ENCODE results near the gene C12orf75.
"Not testable (repeated sequence)": the region's sequence is repeated elsewhere in the genome, so short reads cannot be mapped to it uniquely, and the experiment has no call there.

Gene C12orf75

DNA sequence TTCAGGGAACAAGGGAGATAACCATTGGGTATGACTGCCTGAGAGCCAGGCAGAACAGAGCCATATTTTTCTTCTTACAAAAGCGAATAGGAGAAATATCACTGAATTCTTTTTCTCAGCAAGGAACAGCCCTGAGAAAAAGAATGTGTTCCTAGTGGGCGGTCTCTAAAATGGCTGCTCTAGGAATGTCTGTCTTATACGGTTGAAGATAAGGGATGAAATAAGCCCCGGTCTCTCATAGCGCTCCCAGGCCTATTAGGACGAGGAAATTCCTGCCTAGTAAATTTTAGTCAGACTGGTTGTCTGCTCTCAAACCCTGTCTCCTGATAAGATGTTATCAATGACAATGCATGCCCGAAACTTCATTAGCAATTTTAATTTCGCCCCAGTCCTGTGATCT is 16.7 kb upstream of the C12orf75 start:
- not testable (repeated sequence) for H3K9ac ChIP-seq (ENCODE audit: low read length); H3K36me3 ChIP-seq (ENCODE audit: control insufficient read depth, insufficient read depth, low read length, severe bottlenecking); H3K27me3 ChIP-seq (replicated peaks; ENCODE audit: control insufficient read depth, insufficient read depth, low read length); DNase-seq (ENCODE audit: low read depth); H3K4me3 ChIP-seq (ENCODE audit: low read length); H3K9me3 ChIP-seq (ENCODE audit: control insufficient read depth, low read length)
- H3K4me1 ChIP-seq (ENCODE audit: control insufficient read depth, insufficient read depth, low read length) = peaks cover 40% of the 10 kb centered on the region

DNA sequence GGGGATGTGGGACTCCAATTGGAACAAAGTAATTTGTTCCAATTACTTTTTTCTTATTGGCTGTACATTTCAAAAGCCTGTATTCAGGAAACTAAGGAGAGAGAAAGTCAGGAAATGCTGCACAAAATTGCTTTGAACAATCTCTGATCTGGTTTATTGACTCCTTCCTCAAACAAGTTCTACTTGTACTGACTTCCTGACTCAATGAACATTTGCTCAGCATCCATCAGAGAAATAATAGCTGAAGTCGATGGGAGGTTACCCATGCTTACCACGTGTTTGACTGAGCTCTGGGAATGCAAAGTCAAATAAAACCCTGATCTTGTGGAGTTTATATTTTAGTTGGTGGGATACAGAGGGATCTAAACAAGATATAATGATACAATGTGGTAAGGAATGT is 15.4 kb upstream of the C12orf75 start:
- Histone ChIP-seq H3K4me1 (ENCODE audit: control insufficient read depth, insufficient read depth, low read length) (peaks cover 38% of the 10 kb centered on the region), H3K9me3 (ENCODE audit: control insufficient read depth, low read length) (no peaks in the 10 kb centered on the region), H3K4me3 (ENCODE audit: low read length) (no peak overlapping the region), H3K27me3 (replicated peaks; ENCODE audit: control insufficient read depth, insufficient read depth, low read length) (no peaks in the 10 kb centered on the region), H3K36me3 (ENCODE audit: control insufficient read depth, insufficient read depth, low read length, severe bottlenecking) (no peaks in the 10 kb centered on the region), H3K9ac (ENCODE audit: low read length) (no peak overlapping the region)
- no peak for DNase-seq (ENCODE audit: low read depth)

DNA sequence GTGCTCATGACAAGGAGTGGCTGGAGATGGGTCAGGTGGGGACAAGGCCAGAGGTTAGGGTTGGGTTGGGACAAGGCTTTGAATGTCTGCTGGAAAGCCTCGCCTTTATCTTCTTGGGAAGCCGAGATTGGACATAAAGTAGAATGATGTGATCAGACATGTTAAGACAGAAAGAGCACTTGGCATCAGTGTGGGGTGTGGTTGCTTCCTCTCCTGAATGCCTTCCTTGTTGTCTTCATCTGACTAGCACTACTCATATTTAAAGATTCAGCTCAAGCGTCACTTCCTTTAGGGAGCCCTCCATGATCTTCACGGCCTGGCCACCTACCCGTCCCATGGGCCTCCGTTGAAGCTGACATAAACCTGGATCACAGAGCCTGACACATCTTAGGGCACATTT is 14.8 kb upstream of the C12orf75 start:
- no peak overlapping the region for H3K9ac ChIP-seq (ENCODE audit: low read length)
- H3K36me3 ChIP-seq (ENCODE audit: control insufficient read depth, insufficient read depth, low read length, severe bottlenecking) = no peaks in the 10 kb centered on the region
- no peak overlapping the region for H3K4me3 ChIP-seq (ENCODE audit: low read length)
- peaks cover 34% of the 10 kb centered on the region for H3K4me1 ChIP-seq (ENCODE audit: control insufficient read depth, insufficient read depth, low read length)
- no peaks in the 10 kb centered on the region for H3K27me3 ChIP-seq (replicated peaks; ENCODE audit: control insufficient read depth, insufficient read depth, low read length)
- no peak for DNase-seq (ENCODE audit: low read depth)
- no peaks in the 10 kb centered on the region for H3K9me3 ChIP-seq (ENCODE audit: control insufficient read depth, low read length)

DNA sequence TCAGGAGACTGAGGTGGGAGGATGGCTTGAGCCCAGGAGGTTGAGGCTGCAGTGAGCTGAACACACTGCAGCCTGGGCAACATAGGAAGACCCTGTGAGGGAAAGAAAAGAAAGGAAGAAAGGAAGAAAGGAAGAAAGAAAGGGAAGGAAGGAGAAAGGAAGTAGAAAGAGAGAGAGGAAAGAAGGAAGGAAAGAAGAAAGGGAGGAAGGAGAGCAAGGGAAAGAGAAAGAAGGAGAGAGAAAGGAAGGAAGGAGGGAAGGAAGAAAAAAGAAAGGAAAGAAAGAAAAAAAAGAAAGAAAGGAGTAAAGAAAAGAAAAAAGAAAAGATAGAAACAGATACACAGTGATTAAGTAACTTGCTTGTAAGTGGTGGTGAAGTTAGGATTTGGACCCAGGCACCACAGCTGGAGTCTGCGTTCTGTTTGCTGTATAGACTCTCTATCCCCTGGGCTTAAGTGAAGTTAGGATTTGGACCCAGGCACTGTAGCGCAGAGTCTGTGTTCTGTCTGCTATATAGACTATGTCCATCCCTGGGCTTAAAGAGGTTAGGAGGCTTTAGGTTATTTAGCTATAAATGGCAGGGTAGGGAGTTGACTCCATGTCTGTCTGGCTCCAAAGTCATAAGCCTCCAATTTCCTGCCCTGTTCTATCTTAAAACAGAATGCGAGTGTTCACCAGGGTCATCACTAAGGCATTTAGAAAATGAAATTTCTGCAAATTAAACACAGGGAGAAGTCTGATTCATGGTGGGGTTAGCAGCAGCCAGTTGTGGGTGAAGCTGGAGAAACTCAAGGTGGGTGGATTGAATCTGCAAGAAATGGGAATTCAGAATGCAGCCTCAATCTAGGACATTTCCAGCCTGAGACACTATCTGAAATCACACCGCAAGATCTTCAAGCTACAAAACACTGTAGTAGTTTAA is 13.3 kb upstream of the C12orf75 start:
- peak; percentile 68 for DNase-seq (ENCODE audit: low read depth)
- peak overlapping the region; percentile 10 for H3K9ac ChIP-seq (ENCODE audit: low read length)
- H3K9me3 ChIP-seq (ENCODE audit: control insufficient read depth, low read length) = no peaks in the 10 kb centered on the region
- no peaks in the 10 kb centered on the region for H3K27me3 ChIP-seq (replicated peaks; ENCODE audit: control insufficient read depth, insufficient read depth, low read length)
- H3K4me1 ChIP-seq (ENCODE audit: control insufficient read depth, insufficient read depth, low read length) = peaks cover 27% of the 10 kb centered on the region
- no peak overlapping the region for H3K4me3 ChIP-seq (ENCODE audit: low read length)
- no peaks in the 10 kb centered on the region for H3K36me3 ChIP-seq (ENCODE audit: control insufficient read depth, insufficient read depth, low read length, severe bottlenecking)

DNA sequence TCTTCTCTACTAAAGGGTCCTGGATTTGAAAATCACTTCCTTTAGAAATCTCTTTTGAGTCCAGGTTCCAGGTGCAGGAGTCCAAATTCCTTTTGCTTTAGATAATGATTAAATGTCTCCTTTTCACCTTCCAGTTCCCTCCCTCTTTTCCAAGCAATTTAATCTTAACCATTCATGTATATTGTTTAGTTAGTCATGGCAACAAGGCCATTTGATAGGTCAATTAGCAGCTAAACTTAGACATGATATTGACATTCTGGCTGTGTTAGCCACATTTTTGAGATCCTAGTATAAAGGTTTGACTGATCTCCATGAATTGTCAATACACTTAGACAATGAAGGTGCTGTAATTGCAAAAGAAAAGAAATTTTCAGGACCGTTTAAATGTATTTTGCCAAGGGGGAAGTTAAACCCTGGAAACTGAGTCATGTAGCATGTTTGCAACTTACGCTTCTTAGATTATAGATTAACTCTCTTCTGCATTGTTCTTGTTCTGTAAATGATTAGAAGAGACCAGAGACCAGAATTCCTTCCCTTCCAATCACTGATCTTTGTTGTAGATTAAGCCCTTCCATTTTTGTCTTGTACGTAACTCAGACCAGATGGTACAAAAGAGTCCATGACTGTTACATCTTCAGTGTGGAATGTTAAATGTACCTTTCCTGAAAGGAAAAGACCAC is 12.4 kb upstream of the C12orf75 start:
- Histone ChIP-seq H3K27me3 (replicated peaks; ENCODE audit: control insufficient read depth, insufficient read depth, low read length) (no peaks in the 10 kb centered on the region), H3K36me3 (ENCODE audit: control insufficient read depth, insufficient read depth, low read length, severe bottlenecking) (no peaks in the 10 kb centered on the region), H3K9ac (ENCODE audit: low read length) (peak overlapping the region; percentile 12), H3K4me1 (ENCODE audit: control insufficient read depth, insufficient read depth, low read length) (peaks cover 25% of the 10 kb centered on the region), H3K9me3 (ENCODE audit: control insufficient read depth, low read length) (no peaks in the 10 kb centered on the region), H3K4me3 (ENCODE audit: low read length) (no peak overlapping the region)
- DNase-seq (ENCODE audit: low read depth) = peak; percentile 67

DNA sequence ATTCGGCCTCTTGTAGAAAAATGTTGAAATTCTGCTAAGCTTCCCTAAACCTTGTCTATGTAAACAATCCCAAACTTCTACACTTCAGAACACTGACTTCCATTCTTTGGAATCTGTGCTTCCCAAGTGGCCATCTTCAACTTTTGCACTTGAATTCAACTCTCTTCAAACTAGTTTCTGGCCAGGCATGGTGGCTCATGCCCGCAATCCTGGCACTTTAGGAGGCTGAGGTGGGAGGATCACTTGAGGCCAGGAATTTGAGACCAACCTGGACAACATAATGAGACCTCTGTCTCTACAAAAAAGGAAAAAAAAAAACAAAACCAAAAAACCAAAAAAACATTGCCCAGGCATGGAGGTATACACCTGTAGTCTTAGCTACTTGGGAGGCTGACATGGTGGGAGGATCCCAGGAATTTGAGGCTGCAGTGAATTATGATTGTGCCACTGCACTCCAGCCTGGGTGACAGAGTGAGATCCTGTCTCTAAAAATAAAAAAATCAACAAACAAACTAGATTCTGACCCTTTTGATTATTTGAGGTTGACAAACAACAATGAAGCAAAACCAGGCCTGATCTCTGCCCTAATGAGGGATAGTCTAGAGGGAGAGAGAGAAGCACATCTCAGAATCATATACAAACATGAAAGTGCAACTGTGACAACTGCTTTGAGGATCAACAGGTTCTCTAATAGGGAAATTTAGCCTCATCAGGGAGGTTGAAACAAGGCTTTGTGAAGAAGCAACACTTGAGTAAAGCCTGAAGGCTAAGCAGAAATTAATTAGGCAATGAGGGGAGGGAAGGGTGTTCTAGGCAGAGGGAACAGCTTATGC is 11.6 kb upstream of the C12orf75 start:
- Histone ChIP-seq H3K27me3 (replicated peaks; ENCODE audit: control insufficient read depth, insufficient read depth, low read length) (no peaks in the 10 kb centered on the region), H3K4me3 (ENCODE audit: low read length) (no peak overlapping the region), H3K9ac (ENCODE audit: low read length) (no peak overlapping the region), H3K4me1 (ENCODE audit: control insufficient read depth, insufficient read depth, low read length) (peaks cover 25% of the 10 kb centered on the region), H3K36me3 (ENCODE audit: control insufficient read depth, insufficient read depth, low read length, severe bottlenecking) (no peaks in the 10 kb centered on the region), H3K9me3 (ENCODE audit: control insufficient read depth, low read length) (no peaks in the 10 kb centered on the region)
- DNase-seq (ENCODE audit: low read depth) = no peak

DNA sequence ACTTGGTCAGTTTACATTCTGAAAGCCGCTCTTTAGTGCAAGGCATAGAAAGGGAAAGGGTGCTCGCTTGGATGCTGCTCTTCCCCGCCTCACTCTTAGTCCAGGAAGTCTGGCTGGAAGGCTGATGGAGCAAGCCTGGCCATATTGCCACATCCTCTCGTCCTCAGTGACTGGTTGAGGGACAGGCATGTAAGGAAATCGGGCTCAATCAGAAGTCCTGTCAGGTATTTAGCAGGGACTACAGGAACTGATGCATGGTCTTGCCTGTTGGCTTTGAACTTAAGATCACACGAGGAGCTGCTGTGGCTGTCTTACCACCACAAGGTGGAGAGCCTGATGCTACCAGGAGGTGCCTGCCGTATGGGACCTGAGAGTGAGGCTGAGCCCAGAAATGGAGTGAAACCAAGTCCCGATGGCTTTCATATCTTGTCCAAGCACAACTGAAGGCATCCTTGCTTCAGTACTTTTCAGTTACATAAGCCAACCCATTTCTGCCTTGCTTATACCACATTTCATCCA is 10.7 kb upstream of the C12orf75 start:
- Histone ChIP-seq H3K9me3 (ENCODE audit: control insufficient read depth, low read length) (no peaks in the 10 kb centered on the region), H3K9ac (ENCODE audit: low read length) (no peak overlapping the region), H3K36me3 (ENCODE audit: control insufficient read depth, insufficient read depth, low read length, severe bottlenecking) (no peaks in the 10 kb centered on the region), H3K27me3 (replicated peaks; ENCODE audit: control insufficient read depth, insufficient read depth, low read length) (no peaks in the 10 kb centered on the region), H3K4me1 (ENCODE audit: control insufficient read depth, insufficient read depth, low read length) (peaks cover 25% of the 10 kb centered on the region), H3K4me3 (ENCODE audit: low read length) (no peak overlapping the region)
- DNase-seq (ENCODE audit: low read depth) = no peak

DNA sequence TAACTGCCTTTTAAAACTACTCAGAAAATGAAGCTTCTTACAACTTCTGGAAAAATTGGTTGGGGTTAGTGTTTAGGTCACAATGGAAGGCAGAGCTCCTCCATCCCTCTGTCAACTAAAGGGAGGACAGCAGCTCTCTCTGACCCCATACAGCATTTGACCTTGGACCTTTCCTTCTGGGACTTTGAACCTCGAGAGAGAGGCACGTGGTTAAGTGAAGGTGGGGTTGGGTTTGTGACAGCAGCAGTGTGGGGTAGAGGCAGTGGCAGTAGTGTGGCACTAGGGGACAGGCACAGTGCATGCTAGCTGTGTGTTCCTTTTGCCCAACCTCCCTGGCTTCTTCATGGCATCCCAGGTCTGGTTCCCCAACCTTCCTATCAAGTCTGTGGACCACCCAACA is 9.4 kb upstream of the C12orf75 start:
- no peak overlapping the region for H3K4me3 ChIP-seq (ENCODE audit: low read length)

DNA sequence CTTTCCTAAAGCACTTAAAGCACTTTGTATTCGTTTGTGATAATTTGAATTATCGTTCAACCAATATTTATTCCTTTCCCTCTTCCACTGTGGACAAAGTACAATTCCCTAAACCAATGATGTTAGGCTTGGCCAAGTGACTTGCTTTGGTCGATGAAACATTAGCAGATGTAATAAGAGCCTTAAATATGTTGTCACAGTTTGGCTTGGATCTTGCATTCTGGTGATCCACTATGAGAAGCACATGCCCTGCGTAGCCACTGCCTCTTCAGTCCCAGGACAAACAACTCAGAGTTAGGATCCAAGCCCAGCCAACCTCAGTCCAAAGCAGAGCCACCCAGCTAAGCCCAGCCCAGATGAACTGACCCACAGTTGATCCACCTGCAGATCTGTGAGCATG is 8.4 kb upstream of the C12orf75 start:
- H3K27me3 ChIP-seq (replicated peaks; ENCODE audit: control insufficient read depth, insufficient read depth, low read length) = no peaks in the 10 kb centered on the region
- H3K4me3 ChIP-seq (ENCODE audit: low read length) = no peak overlapping the region
- H3K4me1 ChIP-seq (ENCODE audit: control insufficient read depth, insufficient read depth, low read length) = peaks cover 18% of the 10 kb centered on the region
- no peaks in the 10 kb centered on the region for H3K36me3 ChIP-seq (ENCODE audit: control insufficient read depth, insufficient read depth, low read length, severe bottlenecking)
- H3K9ac ChIP-seq (ENCODE audit: low read length) = no peak overlapping the region
- no peaks in the 10 kb centered on the region for H3K9me3 ChIP-seq (ENCODE audit: control insufficient read depth, low read length)
- DNase-seq (ENCODE audit: low read depth) = peak; percentile 82

More for the DNA sequence above, 9.4 kb upstream of the C12orf75 start:
- DNase-seq (ENCODE audit: low read depth) = no peak
- Histone ChIP-seq H3K9ac (ENCODE audit: low read length) (no peak overlapping the region), H3K4me1 (ENCODE audit: control insufficient read depth, insufficient read depth, low read length) (peaks cover 25% of the 10 kb centered on the region), H3K36me3 (ENCODE audit: control insufficient read depth, insufficient read depth, low read length, severe bottlenecking) (no peaks in the 10 kb centered on the region), H3K9me3 (ENCODE audit: control insufficient read depth, low read length) (no peaks in the 10 kb centered on the region), H3K27me3 (replicated peaks; ENCODE audit: control insufficient read depth, insufficient read depth, low read length) (no peaks in the 10 kb centered on the region)

DNA sequence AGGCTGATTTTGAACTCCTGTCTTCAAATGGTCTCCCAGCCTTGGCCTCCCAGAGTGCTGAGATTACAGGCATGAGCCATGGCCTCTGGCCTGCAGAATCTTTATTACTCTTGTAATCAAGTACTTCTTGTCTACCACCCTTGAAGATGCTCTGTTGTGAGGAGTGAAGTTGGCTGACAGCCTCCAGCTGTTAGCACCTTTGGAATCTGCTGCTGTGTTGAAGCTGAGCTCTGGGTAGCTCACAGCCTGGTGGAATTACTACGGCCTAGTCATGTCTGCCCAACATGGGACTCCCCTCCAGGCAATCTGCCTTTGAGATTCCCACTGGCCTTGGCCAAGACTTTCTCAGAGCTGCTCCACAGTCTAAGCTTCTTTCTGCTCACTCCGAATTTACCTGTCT is 5.8 kb upstream of the C12orf75 start:
- Histone ChIP-seq H3K4me3 (ENCODE audit: low read length) (no peak overlapping the region), H3K36me3 (ENCODE audit: control insufficient read depth, insufficient read depth, low read length, severe bottlenecking) (no peaks in the 10 kb centered on the region), H3K27me3 (replicated peaks; ENCODE audit: control insufficient read depth, insufficient read depth, low read length) (no peaks in the 10 kb centered on the region), H3K9me3 (ENCODE audit: control insufficient read depth, low read length) (no peaks in the 10 kb centered on the region), H3K4me1 (ENCODE audit: control insufficient read depth, insufficient read depth, low read length) (peaks cover 9% of the 10 kb centered on the region), H3K9ac (ENCODE audit: low read length) (no peak overlapping the region)
- DNase-seq (ENCODE audit: low read depth) = no peak

DNA sequence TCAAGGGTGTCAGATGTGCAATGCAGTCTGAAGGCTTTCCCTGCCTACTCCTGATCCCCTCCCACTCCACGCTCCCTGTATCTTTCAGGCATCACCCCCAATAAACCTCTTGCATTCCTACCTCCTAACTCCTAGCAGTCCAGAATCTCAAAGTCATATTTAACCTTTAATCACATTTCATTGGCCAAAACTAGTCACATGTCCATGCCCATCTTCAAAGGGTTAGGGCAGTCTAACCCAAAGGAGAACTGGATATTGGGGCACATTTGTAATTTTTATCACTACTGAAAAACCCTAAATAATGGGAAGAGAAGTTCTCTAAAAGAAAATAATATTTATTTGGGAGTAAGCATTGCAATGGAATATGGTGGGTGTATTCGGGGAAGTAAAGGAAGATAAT is 5.4 kb upstream of the C12orf75 start:
- no peak for DNase-seq (ENCODE audit: low read depth)
- H3K36me3 ChIP-seq (ENCODE audit: control insufficient read depth, insufficient read depth, low read length, severe bottlenecking) = no peaks in the 10 kb centered on the region
- peaks cover 13% of the 10 kb centered on the region for H3K4me1 ChIP-seq (ENCODE audit: control insufficient read depth, insufficient read depth, low read length)
- no peak overlapping the region for H3K9ac ChIP-seq (ENCODE audit: low read length)
- H3K27me3 ChIP-seq (replicated peaks; ENCODE audit: control insufficient read depth, insufficient read depth, low read length) = no peaks in the 10 kb centered on the region
- H3K9me3 ChIP-seq (ENCODE audit: control insufficient read depth, low read length) = no peaks in the 10 kb centered on the region
- H3K4me3 ChIP-seq (ENCODE audit: low read length) = no peak overlapping the region

Measured in adipocyte (in vitro differentiated cells).